Measurements from ENCODE around the gene FOXP1. TPM values are rescaled to one million over a fixed set of nuclear protein-coding genes. Genes with fewer than 3 reads are reported as not detected.

Gene FOXP1
- total RNA-seq, 1 donor from 2014 or later = 137 TPM

- ATAC-seq = no peak
- DNase-seq (ENCODE audit: low spot score) = no peak
- intact Hi-C loops (cut with DNase I) = no loop called here
Measured at GRCh38 chr3:71591101-71591500, 7.6 kb upstream of the FOXP1 start.

GRCh38 chr3:71589132-71589531 is 5.6 kb upstream of the FOXP1 start:
- ATAC-seq (no peak), DNase-seq (ENCODE audit: low spot score) (no peak)
- intact Hi-C loops (cut with DNase I) = no loop called here

- no peak for DNase-seq (ENCODE audit: low spot score)
- intact Hi-C loops (cut with DNase I) = no loop called here
- no peak for ATAC-seq
Measured at GRCh38 chr3:71587958-71588357, 4.4 kb upstream of the FOXP1 start.

DNA sequence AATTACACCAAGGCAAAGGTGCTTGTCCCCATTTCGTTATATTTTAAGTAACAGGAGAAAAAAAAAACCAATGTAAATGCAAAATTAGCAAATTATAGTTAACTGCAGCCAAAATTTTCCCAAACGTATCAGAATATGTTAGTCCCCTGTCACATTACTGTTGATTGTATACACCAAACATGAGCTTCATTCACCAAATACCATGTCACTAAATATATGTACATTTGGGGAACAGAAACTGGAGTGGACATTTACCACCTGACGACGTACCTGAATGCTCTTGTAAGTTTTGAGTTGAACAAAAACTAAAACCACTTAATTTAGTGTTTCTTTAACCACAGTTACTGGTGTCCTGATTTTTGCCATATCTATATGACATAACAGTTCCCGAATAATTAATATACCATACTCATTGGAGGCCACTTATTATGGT is 3.3 kb upstream of the FOXP1 start:
- DNase-seq (ENCODE audit: low spot score) (no peak), ATAC-seq (no peak)
- intact Hi-C loops (cut with DNase I) = no loop called here

DNA sequence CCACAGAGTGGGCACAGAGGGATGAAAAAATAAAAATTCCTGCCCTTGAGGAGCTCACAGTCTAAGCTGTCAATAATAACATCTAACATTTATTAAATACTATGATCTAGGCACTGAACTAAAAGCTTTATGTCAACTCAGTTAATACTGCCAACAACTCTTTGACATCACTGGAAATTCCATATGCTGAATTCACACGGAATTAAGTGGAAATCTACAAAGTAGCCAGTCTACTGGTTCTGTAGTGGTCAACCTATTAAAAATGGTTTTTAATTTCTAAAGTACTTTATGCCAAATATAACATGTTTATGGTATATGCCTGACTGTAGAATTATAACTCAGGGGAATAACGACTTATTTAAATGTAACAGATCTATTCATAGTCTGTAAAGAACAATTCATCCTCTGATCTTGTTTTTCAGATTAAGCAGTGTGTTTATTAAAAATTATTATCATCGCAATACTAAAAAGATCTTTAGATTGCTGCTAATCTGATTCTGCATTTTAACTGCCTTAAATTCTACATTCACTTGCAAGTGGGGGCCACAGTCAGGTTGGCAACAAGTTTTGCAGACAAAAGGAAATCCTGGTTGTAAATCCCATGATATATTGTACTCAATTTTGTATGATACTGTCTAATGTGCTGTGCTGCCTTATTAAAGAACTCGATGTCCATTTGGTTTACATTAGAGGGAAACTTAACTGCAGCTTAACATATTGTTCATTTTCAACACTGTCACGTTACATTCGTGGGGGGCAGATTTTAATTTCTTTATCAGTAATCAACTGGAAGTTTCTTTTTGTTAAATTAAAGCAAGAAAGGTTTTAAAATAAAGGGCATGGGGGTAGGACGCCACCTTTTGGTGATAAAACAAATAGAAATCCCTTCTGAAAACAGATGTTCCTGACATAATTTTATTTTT is 2.6 kb upstream of the FOXP1 start:
- intact Hi-C loops (cut with DNase I) = no loop called here
- ATAC-seq (no peak), DNase-seq (ENCODE audit: low spot score) (no peak)

GRCh38 chr3:71585131-71585530 is 1.6 kb upstream of the FOXP1 start:
- DNase-seq (ENCODE audit: low spot score) = no peak
- intact Hi-C loops (cut with DNase I) = no loop called here
- no peak for ATAC-seq

DNA sequence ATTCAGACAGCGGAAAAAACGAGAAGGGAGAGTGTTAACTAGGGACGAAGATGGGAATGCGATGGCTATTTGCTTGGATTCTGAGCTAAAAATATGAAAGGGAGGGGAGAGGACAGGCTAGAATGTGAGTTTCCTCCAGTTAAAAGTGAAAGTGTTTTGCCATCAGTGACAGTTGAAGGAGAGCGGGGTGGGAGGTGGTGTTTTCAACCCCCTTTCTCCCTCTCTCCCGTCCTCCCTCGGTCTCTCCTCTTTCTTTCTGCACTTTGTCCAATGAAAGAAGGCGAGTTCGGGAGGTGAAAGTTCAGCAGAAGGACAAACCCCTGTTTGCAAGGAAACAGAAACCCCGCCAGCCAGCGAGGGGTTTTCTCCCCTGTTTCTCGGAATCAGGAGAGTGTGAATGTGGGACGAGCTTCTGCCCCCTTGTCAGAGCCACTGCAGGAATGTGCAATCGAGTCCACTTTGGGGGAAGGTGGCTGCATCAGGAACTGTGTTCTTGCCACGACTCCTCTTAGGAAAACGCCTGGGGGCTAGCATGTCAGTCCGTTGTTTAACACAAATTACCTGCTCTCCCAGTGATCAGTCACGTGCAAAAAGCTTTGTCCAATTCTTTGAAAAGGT is 975 bp upstream of the FOXP1 start:
- DNase-seq (ENCODE audit: low spot score) (peak; percentile 69), ATAC-seq (peak; percentile 63)
- intact Hi-C loops (cut with DNase I) = no loop called here

DNA sequence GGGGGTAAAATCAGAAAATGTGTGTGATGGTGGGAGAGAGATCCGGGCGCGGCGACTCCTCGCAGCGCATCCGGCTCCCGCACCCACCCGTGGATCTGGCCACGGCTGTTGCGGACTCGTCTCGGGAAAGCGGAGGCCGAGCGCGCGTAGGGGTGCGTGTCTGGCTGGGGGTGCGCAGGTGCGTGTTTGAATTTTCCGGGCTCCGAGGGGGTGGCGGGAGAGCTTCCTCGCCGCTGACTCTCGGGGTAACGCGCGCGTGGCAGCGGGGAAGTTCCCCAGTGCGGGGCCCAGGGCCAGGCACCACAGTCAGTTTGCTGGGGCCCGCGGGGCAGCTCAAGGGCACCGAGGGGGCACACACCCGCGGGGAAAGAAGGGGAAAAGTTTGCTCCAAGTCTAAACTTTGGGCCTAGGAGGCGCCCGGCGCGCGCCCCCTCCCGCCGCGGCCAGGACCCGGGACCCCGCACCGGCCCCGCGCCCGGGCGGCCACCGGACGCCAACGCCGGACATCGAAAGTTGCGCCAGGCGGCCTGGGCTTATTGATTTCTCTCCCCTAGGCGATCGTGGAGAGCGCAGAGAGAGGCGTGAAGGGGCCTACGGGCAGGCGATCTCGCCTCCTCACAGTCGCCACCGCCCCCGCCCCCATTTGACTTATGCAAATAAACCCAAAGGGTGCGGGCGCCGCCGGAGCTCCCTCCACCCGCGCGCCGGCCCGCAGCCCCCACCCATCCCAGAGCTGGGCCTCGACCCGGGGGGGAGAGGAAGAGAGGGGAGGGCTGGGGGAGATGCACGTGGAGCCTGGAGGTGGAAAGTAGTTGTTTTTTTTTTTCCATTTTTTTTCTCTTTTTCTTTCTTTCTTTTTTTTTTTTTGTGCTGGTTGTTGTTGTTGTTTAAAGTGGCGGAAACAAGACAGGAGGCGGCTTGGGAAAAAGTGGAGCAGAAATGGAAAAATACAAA is 639 bp downstream of the FOXP1 start:
- ATAC-seq = peak; percentile 27
- intact Hi-C loops (cut with DNase I) = loop anchor here (1.0 kb wide), 1 partner anchor 60 kb away; no protein-coding TSS in a partner anchor
- peak; percentile 82 for DNase-seq (ENCODE audit: low spot score)

DNA sequence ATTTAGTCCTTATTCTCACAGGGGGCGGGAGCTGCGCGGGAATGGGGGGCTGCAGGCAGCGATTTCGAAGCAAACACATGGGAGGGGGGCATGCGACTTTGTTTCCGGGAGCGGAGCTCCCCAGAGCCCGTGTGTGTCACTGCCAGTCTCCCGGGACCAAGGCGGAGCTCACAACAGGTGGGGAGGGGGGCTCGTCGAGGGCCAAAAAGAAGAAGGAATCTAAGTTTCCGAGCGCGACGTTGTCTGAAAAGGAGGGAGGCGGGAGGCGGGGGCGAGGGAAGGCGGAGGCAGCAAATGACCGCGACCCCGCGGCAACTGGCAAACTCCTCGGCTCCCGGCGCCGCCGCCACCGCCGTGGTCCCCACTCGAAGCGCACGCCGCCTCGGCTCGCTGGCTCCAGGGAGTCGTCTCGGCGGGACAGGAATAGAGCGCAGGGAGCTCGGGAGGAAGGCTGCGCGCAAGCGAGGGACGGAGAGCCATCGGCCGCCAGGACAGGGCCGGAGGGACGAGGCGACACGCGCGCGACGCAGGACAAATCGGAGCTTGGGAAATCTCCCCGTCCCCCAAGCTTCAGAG is 1.4 kb downstream of the FOXP1 start:
- DNase-seq (ENCODE audit: low spot score) = peak; percentile 79
- intact Hi-C loops (cut with DNase I) = no loop called here
- ATAC-seq = peak; percentile 23

DNA sequence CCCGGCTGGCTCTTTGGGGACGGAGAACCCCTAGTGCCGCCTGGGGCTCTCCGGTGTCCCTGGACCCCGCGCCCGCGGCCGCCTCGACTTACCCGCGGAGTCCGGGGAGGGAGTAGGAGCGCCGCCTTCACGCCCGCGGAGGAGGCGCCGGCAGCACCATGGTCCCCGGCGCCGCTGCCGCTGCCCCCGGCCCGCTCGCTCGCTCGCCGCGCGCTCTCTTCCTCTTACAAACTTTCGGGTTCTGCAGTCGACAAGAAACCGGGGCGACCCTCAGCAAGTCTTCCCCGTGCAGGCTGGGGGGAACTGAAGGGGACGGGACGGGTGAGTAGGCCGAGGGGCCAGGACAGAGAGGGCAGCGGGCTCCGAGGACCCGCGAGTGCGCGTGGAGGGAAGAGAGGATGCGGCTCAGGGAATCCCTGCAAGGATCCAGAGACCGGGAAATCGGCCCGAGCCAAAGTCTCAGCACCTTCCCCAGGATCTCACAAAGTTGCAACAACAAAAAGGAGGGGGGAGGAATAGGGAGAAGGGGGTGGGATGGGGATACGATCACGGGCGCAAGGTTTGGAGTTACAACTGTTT is 2.0 kb downstream of the FOXP1 start:
- intact Hi-C loops (cut with DNase I) = no loop called here
- peak; percentile 18 for ATAC-seq
- DNase-seq (ENCODE audit: low spot score) = peak; percentile 67

- intact Hi-C loops (cut with DNase I) = no loop called here
- no peak for ATAC-seq
- no peak for DNase-seq (ENCODE audit: low spot score)
Measured at GRCh38 chr3:71580636-71581456, 2.7 kb downstream of the FOXP1 start.

- DNase-seq (ENCODE audit: low spot score) (no peak), ATAC-seq (no peak)
- intact Hi-C loops (cut with DNase I) = no loop called here
Measured at GRCh38 chr3:71579935-71580406, 3.6 kb downstream of the FOXP1 start.

DNA sequence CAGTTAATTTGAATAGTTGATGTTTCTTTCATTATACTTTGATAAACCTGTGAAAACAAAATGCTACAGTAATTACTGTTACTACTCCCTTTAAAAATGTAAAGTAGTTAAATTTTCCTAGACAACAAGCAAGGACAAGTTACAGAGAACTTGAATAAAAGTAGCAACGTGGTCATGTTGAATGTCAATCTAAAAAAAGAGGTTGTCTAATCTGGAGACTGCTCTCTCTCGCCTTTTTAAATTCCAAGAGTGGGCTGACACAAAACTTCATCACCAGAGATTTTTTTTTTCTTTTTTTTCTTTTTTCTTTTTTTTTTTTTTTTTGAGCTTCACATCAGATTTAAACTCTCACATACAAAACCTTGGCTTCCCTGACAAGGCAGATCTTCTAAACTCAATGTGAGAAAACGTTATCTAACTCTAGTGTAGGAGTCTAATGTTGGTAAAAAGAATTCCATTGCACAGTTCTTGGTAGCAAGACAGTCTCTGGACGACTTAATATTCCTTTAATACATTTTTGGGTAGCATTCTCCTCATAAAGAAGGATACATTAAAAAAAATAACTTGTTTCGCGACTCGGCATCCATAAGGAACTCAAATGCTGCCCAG is 4.1 kb downstream of the FOXP1 start:
- DNase-seq (ENCODE audit: low spot score) (no peak), ATAC-seq (no peak)
- intact Hi-C loops (cut with DNase I) = no loop called here

DNA sequence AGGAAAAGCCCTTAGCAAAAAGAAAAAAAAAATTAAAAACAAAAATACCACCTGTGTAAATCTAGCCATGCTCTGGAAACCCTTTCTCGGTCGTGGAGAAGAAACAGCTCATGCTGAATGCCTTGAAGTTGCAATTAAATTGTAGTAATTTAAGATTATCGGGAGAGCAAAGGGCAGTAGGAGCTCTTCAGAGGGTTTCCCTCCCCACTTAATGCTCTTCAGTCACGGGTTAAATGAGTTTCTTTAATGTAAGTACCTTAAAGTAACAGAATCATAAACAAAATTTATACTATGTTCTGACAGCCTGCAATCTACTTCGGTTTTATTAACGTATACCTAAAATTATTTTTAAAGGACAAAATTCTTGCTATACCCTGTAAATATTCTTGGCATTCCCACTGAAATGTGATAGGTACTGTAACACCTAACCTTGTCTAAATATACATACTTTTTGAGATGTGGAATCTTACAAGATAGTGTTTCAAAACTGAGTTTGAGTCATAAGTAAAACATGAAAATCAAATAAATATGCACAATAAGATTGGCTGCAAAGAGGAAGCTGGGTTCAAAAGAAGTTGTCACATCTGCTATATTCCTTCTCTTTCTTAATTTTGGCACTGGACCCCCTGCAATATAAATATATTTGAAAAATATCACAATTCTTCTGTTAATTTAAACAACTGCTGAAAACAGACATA is 5.3 kb downstream of the FOXP1 start:
- intact Hi-C loops (cut with DNase I) = no loop called here
- DNase-seq (ENCODE audit: low spot score) = no peak
- ATAC-seq = no peak

DNA sequence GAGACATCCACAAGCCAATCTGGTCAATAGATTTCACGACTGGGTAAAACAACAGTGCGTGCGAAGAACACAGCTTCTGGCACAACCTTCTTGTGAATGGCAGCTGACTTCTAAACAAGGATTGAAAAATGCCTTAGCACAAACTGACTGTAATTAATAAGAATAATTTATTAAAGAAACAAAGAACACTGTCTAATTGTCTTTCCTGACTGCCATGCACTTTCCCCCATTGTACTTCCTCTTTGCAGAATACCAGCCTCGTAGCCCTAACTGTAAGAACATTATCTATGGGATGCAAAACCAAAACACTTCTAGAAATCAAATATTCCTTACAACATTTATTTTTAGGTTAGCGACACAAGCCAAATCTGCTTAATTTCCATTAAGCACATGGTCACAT is 6.5 kb downstream of the FOXP1 start:
- intact Hi-C loops (cut with DNase I) = no loop called here
- ATAC-seq = no peak
- no peak for DNase-seq (ENCODE audit: low spot score)

- no peak for DNase-seq (ENCODE audit: low spot score)
- ATAC-seq = no peak
- intact Hi-C loops (cut with DNase I) = no loop called here
Measured at GRCh38 chr3:71575433-71575832, 8.1 kb downstream of the FOXP1 start.

DNA sequence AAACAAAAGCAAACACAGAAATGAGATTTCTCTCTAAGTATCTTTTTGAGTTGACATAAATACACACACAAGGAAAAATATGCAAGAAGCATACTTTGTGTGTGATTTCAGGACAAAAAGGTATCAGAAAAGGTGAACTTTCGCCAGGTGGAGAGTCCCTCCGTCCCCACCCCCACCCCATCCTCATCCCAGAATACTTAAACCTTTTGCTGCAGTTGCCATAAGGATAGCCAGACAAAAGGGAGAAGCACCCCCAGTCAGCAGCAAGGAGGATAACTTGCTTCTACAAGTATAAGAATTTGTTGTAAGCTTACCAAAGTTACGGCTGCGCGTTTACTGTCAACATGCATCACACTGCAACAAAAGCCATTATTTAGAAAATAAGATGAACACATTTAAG is 10.3 kb downstream of the FOXP1 start:
- DNase-seq (ENCODE audit: low spot score) = no peak
- no peak for ATAC-seq
- intact Hi-C loops (cut with DNase I) = no loop called here
